OCI-LY7 (cell line): Measurements from ENCODE around the gene FAM118B. TPM values are rescaled to one million over a fixed set of nuclear protein-coding genes. Genes with fewer than 3 reads are reported as not detected.

Source experiments
- BruUV-seq: library from RNA; stranded (reverse); fragments of 400-500 nt; replicated peaks from 2 replicates; lab custom pipeline; 2021; lab: Mats Ljungman, UMichigan
- CTCF ChIA-PET: fragments of 300-600 bp; sonication (Branson Sonifier 250); formaldehyde crosslinking; loops from one replicate; lab custom pipeline; 2022; ENCODE audit warnings: antibody characterized with exemption; ENCODE audit not compliant: unreplicated experiment; lab: Charles Lee
- POLR2A ChIA-PET: fragments of 300-600 bp; sonication (Branson Sonifier 250); formaldehyde crosslinking; loops from one replicate; lab custom pipeline; 2022; ENCODE audit warnings: antibody characterized with exemption; lab: Charles Lee
- DNase-seq: peaks from one replicate; pipeline ENCODE4 v3.0.0-alpha.2; 2015; ENCODE audit warnings: low spot score
- H2AFZ ChIP-seq: fragments of 200-600 bp; sonication (generic), shearing (Covaris generic); 2 replicates; pipeline ENCODE4 v1.6.1; 2014; ENCODE audit warnings: mild to moderate bottlenecking, antibody characterized with exemption, low read length, moderate library complexity
- H3K27ac ChIP-seq: fragments of 200-600 bp; sonication (generic); 2 replicates; pipeline ENCODE4 v1.5.1; 2014; ENCODE audit warnings: mixed run types, low read depth, mild to moderate bottlenecking, moderate library complexity, low read length, inconsistent platforms; ENCODE audit not compliant: poor library complexity, severe bottlenecking
- H3K36me3 ChIP-seq: fragments of 200-600 bp; sonication (generic); 2 replicates; pipeline ENCODE4 v1.6.1; 2014; ENCODE audit warnings: mild to moderate bottlenecking, antibody characterized with exemption, low read length, moderate library complexity, mixed read lengths; ENCODE audit not compliant: insufficient read depth
- H3K4me1 ChIP-seq: fragments of 200-600 bp; sonication (generic); 2 replicates; pipeline ENCODE4 v1.5.1; 2014; ENCODE audit warnings: mild to moderate bottlenecking, low read length; ENCODE audit not compliant: insufficient read depth, poor library complexity, severe bottlenecking
- H3K4me2 ChIP-seq: fragments of 200-600 bp; sonication (generic); 2 replicates; pipeline ENCODE4 v1.6.1; 2014; ENCODE audit warnings: mild to moderate bottlenecking, low read length
- H3K4me3 ChIP-seq: fragments of 200-600 bp; sonication (generic); 2 replicates; pipeline ENCODE4 v1.5.1; 2014; ENCODE audit warnings: mild to moderate bottlenecking, low read depth, low read length; ENCODE audit not compliant: poor library complexity, severe bottlenecking
- H3K79me2 ChIP-seq: fragments of 200-600 bp; sonication (generic); 2 replicates; pipeline ENCODE4 v1.6.1; 2016; ENCODE audit warnings: low read depth, mild to moderate bottlenecking, low read length, moderate library complexity, mixed read lengths; ENCODE audit not compliant: insufficient read depth
- H3K9me2 ChIP-seq: fragments of 200-600 bp; sonication (generic); 2 replicates; pipeline ENCODE4 v1.6.1; 2016; ENCODE audit warnings: mild to moderate bottlenecking, low read length, mixed read lengths; ENCODE audit not compliant: insufficient read depth
- H3K9me3 ChIP-seq: fragments of 200-600 bp; sonication (generic); 2 replicates; pipeline ENCODE4 v1.6.1; 2014; ENCODE audit warnings: mild to moderate bottlenecking, mixed run types, low read length, mixed read lengths
- H4K20me1 ChIP-seq: fragments of 200-600 bp; sonication (generic); 2 replicates; pipeline ENCODE4 v1.6.1; 2014; ENCODE audit warnings: mild to moderate bottlenecking, antibody characterized with exemption, low read length, moderate library complexity, mixed read lengths; ENCODE audit not compliant: insufficient read depth
- CTCF ChIP-seq: fragments of 200-600 bp; sonication (generic); conservative IDR thresholded peaks from 2 replicates; pipeline ENCODE4 v1.5.1; 2014; ENCODE audit warnings: mild to moderate bottlenecking, antibody characterized with exemption, low read length, moderate library complexity, mixed read lengths
- EZH2phosphoT487 ChIP-seq: fragments of 200-600 bp; sonication (generic); IDR thresholded peaks from 2 replicates; pipeline ENCODE4 v1.6.1; 2018; ENCODE audit warnings: low read depth, borderline replicate concordance, mild to moderate bottlenecking, mixed run types, antibody characterized with exemption, low read length, moderate library complexity, mixed read lengths
- intact Hi-C: fragments of 100-400 bp; cut with micrococcal nuclease; formaldehyde crosslinking; loops from one replicate; pipeline ENCODE4 v1.10.0; 2022; ENCODE audit not compliant: unreplicated experiment
- total RNA-seq, 2 experiments: library from RNA; depleted of rRNA in 1 of 2; stranded (reverse); fragments of >200 nt in 1 of 2; shearing (Covaris generic) in 1 of 2; gene quantifications; 2 replicates each; pipeline ENCODE4 v1.2.3, GENCODE V29; 2014 to 2022

Gene FAM118B
- total RNA-seq, 2 experiments from 2014 or later: 9.9 to 14.8 TPM

GRCh38 chr11:126297004-126297403, 85.4 kb downstream of the FAM118B start:
- Histone ChIP-seq H2AFZ (no peak overlapping the region), H3K79me2 (no peaks in the 10 kb centered on the region), H3K4me2 (no peak overlapping the region), H3K9me3 (no peaks in the 10 kb centered on the region), H3K36me3 (peaks cover 65% of the 10 kb centered on the region), H3K27ac (no peak overlapping the region), H4K20me1 (no peaks in the 10 kb centered on the region), H3K4me3 (no peak overlapping the region), H3K4me1 (no peaks in the 10 kb centered on the region), H3K9me2 (no peaks in the 10 kb centered on the region)
- ChIA-PET POLR2A (interaction anchor here (0.7 kb wide), 1 partner anchor 48 kb away, joined by 4 read pairs; no protein-coding TSS in a partner anchor), CTCF (no interaction called here)
- DNase-seq: no peak
- intact Hi-C loops: no loop called here
- TF ChIP-seq CTCF (no peak), EZH2phosphoT487 (no peak)
- BruUV-seq: no TSS peak

- DNase-seq: peak; percentile 89
- Histone ChIP-seq H3K4me2 (peak within 1 kb of the TSS; percentile 90), H3K27ac (peak within 1 kb of the TSS; percentile 71), H3K9me3 (no peaks in the 10 kb centered on the region), H3K9me2 (no peaks in the 10 kb centered on the region), H3K4me1 (peaks cover 17% of the 10 kb centered on the region), H3K4me3 (peak within 1 kb of the TSS; percentile 92), H2AFZ (peak within 1 kb of the TSS; percentile 90), H3K79me2 (peaks cover 27% of the 10 kb centered on the region; the same call in 1 of the 2 replicates), H4K20me1 (no peaks in the 10 kb centered on the region), H3K36me3 (peaks cover 46% of the 10 kb centered on the region)
- intact Hi-C loops: loop anchor here (2.0 kb wide), 2 partner anchors 51 to 117 kb away; partner anchors contain the start of gene ST3GAL4
- CTCF ChIA-PET: interaction anchor here (0.5 kb wide), 2 partner anchors 151 to 176 kb away, joined by 4 read pairs; no protein-coding TSS in a partner anchor
- POLR2A ChIA-PET: interaction anchor here (0.6 to 1.8 kb wide), 10 partner anchors 12 to 674 kb away, joined by 3 to 4 read pairs (median 3); partner anchors contain the start of genes FOXRED1, SRPRA and ST3GAL4
- no TSS peak for BruUV-seq
- TF ChIP-seq CTCF: no peak
- TF ChIP-seq EZH2phosphoT487: no peak
Measured at GRCh38 chr11:126303623-126304456, 92.3 kb downstream of the FAM118B start, which contains the start of gene DCPS. Gene DCPS, plus strand, starts transcription at chr11:126304060. Its CDS starts 21 bp downstream, at chr11:126304081.
